Kidney capillary endothelial cell (primary cell): ENCODE results near the gene MEIS2.
A peak's percentile ranks its signal among the peaks of the same experiment; 100 is the strongest.

Experiments
- DNase-seq: peaks from one replicate; pipeline ENCODE4 v3.0.0-alpha.2; 2018; ENCODE audit warnings: low spot score

Gene MEIS2

DNA sequence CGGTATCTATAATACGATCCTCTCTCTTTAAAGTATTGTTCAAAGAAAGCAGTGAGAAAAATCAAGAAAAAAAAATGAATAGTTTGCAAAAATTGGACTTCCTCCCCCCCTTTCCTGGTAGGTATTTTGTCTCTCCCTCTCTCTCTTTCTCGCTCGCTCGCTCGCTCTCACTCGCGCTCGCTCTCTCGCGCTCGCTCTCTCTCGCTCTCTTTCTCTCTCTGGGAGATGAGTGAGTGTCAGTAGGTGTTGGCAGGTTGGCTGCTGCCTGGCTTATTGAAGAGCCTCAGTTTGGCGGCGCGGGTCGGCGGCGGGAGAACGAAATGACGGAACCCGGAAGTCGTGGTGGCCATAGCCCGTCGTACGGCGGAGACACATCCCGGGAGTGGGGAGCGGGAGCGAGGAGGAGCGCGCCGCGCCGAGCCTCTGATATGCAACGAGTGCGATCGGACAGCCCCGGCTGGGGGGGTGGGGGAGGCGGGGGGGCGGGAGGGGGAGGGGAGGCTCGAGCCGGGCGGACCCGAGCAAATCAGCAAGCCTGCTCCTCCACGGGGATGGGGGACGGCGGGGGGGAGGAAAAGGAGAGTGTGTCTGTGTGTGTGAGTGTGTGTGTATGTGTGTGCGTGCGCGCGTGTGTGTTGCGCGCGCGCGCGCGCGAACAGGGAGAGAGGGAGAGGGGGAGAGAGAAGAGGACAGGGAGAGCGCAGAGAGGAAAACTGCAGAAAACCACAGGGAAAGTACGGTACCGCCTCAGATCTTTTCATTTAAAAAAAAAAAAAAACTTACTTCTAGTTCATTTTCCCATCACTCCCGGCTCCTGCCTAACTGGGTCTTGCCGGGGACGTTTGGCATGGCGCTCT, at the start of gene MEIS2:
Gene MEIS2 (minus strand): TSS at position 441 of the 857 bp plus-strand sequence. CDS start 1,083 bp downstream, outside the sequence.
- no peak for DNase-seq

DNA sequence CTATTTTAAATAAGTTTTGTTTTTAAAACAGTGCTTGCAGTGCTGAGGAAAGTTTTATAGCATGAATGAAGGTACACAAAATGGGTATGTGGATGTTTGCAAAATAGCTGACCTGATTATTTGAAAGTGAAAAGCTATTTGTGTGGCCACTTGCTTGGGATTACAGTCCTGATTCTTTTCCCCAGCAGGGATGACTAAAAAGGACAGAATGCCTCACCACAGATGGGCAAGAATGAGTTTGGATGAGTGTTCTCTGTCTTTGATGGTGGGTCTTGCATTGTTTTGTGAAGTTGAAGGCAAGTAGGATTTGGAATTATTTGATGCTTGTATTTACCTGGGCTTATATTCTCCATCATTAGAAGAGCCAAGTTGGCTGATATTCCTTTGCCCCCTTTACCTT, 48.8 kb upstream of the MEIS2 start:
- no peak for DNase-seq

DNA sequence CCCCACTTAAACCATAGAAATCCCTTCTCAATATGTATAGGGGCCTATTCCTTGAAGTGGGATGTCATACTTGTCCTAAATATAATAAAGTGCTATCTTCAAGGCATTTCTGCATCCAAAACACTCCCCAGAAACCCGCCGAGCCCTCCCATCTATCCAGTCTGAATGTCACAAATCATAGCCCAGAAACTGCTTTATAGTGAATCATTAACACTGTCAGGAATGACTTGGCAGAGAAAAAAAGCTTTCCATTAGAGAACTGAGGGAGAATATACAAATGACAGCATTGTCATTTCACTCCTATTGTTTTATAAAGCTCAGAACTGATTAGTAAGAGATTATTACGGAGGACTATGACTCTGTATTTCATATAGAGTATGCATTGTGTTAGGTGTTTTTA, 48.4 kb upstream of the MEIS2 start:
- no peak for DNase-seq

DNA sequence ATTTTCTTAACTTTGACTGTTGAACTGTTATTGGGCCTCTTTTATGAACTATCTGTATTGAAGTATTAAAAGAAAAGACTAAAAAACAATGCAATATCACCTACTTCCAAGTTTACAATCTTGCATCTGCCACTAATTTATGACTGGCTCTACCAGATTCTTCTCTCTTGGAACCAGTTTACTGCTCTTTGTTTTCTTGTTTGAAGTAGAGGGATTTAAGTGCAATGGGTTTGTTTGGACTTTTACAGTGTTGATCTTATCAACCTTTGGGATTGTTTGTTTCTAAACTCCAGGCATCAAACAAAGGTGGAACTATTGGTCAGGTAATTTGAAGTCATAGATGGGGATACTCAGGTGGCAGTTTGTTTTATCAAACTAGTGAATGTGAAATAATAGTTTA, 43.0 kb upstream of the MEIS2 start:
- no peak for DNase-seq

DNA sequence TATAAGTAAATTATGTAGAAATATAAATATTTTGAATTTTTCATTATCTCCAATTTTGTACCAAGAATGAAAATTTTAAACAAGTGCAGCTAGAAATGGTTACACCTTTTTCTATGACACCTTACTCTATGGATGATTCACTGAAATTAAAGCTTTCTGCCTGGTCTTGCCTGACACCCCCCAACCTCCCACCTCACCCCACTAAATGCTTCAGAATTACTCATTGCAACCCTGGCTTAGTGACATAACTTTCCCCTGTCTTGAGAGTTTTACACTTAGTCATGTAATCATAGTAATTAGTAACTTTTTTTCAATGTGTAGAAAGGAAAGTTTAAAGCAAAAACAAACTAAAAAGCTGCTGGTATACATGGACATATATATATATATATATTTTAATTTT, 42.0 kb upstream of the MEIS2 start:
- DNase-seq, result no peak

DNA sequence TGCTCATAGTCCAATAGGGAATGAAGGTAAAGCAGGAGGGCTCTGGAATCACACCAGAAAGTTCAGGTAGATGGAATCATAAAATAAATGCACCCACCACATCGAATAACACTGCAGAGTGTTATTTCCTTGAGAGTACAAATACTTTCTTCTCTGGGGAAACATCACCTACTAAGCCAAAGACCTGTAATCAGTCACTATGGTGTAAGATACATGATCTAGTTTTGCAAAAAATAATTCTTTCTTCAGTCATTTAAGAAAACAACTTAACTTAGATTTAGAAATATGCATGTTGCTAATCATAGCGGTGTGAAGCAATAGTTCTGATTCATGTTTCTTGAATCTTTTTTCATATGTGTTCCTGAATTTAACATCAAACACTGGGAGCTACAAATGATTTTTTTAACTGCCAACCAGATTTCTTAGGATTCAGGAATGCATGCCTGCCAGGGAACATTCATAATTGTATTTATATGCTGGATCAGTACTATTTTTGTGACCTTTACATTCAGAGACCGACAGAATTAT, 40.2 kb upstream of the MEIS2 start:
- DNase-seq, result no peak

DNA sequence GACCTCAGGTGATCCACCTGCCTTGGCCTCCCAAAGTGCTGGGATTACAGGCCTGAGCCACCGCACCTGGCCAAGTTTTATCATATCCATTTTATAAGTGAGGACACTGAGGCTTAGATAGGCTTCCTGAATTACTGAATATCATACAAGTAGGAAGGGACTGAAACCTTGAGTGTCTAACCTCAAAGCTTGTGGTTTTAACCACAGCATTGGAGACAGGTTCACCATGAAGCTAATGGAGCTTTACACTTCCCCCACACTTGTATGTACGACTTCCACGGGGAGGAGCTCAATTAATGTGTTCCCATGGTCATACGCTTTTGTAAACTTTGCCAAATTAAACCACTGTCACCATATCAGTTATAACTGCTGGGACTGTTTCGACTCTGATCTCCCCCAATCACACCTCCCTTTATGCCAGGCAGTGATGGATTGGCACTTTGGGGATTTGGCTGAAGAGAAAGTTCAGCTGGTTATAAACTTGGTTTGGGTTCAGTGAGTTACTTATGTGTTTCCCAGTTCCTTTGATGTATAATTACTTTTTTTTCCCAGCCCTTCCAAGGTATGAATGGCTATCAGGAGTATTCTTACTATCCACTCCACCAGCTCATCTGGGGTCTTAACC, 38.4 kb upstream of the MEIS2 start:
- no peak for DNase-seq

DNA sequence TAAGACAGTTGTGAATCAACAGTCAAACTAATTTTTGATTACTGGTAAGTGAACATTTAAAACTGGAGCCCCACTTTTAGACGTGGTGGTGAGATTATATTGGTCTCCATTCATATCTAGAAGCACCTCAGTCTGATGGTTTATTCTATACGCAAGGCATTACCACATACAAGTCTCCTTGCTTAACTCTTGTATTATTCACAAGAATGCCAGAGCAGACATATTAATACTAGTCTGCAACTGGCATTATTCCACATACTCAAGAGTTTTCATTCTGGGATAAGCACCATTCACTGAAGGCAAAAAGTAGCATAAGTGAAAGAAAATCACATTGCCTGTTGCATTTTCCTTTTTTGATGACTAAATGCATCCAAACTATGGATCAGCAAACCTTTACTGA, 36.9 kb upstream of the MEIS2 start:
- no peak for DNase-seq

DNA sequence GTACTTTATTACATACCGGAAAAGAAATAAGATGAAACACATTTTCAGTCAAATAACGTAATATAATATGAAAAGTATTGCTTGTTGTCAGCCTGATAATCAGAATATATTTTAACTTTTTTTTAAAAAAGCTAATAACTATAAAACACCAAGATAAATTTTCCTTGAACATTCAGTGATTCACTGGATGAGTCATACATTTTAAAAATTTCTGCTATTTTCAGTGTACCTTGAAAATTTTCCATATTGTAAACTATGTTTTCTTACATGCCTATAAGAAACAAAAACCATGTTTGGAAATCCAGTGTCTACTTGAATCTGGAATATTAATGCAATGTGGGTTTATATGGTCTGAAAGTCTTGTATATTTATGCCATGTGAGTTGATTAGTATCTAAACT, 36.3 kb upstream of the MEIS2 start:
- DNase-seq, result no peak

DNA sequence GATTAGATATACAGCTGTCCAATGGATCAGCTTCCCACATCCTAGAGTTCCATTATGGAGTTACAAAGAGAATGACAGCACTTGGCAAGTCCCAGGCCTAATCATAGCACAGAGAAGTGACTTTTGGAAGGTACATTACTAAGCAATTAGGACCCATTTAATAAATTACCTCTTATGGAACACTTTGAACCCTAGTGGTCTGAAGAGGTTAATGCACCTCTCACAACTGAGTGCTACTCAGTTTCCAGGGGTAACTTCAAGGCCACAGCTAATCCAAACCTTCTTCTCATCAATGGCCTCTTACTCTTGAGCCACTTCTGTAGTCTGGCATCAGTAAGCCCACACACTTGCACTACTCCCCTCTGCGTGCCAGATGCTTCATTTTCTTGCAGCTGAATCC, 34.9 kb upstream of the MEIS2 start:
- DNase-seq, result no peak

DNA sequence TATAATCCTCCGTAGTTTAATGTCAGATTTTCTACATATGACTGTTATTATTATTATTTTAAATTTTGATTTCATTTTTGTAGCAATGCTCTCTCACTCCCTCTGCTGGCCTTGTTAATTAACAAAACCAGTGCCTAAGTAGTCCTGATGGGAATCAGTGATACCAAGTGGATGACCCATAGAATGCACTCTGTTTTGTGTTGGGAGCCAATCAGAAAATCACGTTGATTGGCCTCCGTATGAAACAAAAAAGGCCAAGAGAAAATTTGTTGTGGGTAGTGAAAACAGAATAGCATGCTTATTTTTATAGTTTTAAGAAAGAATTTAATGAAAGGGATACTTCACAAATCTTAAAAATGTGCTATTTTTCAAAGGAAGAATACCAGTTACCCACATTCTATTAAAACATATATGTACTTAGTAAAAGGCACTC, 34.4 kb upstream of the MEIS2 start:
- peak; percentile 51 for DNase-seq

DNA sequence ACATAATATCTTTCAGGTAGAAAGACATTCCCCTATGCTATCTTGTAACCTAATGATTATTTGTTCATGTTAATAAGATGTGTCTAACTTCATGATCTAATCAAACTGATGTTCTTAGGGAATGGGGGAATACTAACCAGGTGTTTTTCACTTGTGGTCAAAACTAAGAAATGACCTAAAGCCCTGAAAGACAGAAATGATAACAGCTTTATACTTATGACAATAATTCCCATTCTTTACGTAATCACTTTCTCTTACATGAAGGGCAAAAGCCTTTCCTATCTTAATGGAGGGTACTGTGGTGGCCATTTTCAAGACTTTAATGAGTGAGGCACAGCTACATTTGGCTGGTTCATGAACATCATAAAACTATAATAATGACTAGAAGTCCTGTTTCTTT, 33.9 kb upstream of the MEIS2 start:
- no peak for DNase-seq

DNA sequence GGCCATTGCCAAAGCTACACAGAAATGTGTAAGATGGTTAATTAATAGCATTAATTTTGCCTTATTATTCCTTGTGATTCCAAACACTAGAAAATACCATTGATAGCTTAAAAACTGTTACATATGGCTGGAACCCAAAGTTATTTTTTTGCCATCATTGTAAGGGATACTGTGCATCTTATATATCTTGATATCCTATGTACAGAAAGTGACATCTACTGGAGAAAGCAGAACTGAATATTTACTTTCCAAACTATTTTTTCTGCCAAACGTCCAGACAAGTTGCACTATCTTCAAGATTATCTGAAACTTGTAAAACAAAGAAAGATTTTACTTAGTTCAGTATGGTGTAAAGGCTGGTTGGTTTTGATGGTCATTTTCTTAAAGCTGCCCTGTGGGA, 33.3 kb upstream of the MEIS2 start:
- DNase-seq, result peak; percentile 17

DNA sequence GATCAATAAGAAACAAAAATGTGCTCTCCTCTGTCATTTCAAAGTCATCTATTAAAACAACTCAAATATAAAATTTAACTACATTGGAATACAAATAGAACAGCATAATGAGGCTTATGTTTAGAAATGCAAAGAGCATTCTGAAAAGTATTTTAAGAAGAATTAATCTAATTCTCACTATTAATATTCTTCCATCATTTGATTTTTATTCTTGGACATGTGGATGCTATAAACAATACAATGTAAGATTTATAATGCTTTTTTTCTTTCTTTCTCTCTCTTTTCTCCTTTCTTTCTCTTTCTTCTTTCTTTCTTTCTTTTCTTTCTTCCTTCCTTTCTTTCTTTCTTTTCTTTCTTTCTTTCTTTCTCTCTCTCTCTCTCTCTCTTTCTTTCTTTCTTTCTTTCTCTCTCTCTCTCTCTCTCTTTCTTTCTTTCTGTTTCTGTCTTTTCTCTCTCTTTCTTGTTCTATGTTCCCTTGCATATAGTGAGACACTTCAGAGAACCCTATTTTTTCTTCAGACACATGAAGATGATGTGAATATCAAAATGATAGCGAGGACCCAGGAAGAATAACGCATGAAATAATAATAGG, 32.6 kb upstream of the MEIS2 start:
- DNase-seq, result no peak

DNA sequence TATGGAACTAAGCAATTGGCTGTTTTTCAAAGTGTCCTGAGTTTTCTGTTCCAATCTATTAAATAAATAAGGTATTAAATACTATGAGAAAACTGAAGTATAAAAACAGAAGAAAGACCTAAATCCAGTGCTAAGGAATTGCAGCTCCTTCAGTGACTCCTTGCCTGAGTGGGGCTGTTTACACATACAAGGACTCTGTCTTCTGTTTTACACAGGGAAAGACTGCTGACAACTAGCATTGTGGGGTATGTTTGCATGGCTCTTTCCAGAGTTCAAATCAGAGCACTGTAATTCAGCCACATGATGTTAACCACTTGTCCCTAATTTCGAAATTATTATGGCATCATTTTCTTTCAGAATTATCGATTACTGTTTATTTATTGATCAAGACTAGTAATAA, 31.3 kb upstream of the MEIS2 start:
- DNase-seq, result no peak

DNA sequence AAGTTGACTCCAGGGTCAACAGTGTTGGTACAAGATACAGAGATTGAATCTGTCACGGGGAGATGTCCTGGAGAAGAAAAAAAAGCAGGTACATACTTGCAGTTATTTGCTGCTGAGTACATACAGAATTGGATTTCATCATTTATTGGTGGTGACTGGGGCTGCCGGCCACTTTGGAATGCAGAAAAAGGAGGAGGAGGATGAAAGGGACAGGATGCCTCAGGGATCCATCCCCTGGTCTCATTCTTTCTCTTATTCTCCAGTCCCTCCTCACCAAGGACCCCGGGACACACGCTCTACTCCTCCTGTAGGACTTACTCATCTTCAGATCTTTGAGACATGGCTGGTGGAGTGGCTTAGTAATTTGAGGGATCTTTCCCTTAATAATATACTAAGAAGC, 30.0 kb upstream of the MEIS2 start:
- DNase-seq, result no peak

DNA sequence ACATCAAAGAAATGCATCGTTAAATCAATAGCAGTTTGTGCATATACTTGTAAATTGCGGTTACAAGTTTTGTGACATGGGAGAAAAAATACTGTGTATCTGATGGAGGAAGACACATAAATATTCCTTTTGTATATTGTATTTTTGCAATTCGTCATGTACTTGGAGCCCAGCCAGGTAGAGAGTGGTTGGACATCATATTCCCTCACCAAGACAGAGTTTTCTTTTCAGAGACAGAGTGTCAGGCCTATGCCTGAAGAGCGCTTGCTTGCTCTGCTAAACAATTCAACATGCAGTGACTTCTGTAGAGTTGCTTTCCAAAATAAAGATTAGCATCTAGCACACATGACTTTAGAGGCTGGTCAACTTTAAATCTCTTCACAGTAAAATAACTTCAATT, 24.8 kb upstream of the MEIS2 start:
- no peak for DNase-seq

DNA sequence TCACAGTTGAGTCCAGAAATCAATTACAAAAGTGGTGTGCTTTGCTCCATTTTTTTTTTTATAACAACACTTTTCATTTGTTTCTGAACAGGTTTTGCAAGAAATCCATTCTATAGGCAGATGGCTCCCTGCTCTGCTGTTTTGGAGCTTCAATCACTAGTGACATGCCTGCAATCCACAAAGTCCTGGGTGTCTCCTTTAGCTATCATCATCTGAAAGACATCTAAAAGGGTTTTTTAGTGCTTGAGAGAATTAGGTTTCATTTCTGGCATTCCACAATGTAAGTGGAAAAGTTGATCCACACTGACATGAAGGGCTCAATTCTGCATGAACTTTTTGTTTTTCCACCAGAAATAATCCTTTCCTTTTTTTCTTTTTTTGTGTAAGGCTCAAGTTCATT, 24.0 kb upstream of the MEIS2 start:
- no peak for DNase-seq

DNA sequence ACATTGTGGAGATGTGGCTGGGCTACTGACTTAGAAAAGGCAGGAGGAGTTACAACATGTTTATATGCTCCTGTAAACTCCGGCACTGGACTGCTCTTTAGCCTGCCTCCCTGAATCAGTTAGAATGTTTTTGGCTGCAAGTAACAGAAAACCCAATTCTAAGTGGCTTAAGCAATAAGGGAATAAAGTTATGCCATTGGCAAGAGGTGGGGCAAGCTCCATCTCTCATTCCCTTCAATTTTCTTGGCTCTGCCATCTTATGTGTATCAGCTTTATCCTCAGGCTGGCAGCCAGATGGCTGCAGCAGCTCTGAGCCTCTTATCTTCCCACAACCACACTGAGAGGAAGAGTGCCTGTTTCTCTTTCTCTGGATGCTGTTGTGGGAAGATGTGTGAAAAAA, 22.4 kb upstream of the MEIS2 start:
- DNase-seq, result no peak

DNA sequence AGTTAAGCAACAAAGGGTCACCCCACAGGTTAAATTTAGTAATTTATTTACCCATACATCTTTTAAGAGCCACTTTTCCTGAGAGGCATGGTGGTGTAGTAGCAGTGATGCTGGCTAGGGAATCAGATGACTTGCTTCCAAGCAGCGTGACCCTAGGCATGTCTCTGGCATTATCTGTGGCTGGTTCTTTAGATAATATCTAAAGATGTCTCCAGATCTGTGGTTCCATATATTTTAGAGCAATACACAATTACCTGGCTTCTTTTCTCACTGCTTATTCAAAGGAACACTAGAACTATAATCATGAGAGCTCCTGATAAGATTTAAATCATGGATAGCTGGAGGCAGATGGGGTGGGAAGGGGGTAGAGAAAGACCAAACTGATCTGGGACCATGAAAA, 21.1 kb upstream of the MEIS2 start:
- DNase-seq, result no peak

DNA sequence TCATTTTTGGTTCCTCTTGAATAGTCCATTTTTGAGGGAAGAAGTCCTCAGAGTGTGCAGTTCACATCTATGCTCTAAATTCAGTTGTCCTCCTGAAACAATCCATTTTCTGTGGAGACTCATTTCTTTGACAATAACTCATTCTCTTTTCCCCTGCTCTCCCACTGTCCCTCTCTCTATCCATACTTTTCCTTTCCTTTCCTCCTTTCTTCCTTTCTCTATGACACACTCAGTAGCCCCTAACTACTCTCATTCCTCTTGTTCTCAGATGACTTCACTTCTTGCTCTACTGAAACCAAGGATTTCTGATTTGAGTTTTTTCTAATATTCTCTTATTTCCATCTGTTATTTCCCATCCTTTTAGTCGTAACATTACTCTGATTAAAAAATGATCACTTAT, 16.7 kb upstream of the MEIS2 start:
- no peak for DNase-seq

DNA sequence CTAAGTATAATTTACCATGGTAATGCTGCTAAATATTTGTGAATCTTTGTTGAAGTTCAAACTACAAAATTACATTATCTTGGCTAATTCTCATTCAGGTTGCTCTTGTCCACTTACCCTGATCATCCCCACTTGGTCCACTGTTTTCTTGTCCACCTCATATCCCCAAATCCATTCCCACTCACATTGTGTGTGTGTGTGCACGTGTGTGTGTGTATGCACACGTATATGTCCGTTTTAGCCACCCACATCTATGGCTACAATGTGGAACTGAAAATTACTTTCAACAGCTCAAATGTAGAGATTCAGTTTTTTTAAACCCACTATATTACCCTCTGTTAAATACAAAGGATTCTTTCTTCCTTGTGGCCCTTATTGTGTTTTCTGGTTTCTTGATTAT, 15.2 kb upstream of the MEIS2 start:
- DNase-seq, result no peak

DNA sequence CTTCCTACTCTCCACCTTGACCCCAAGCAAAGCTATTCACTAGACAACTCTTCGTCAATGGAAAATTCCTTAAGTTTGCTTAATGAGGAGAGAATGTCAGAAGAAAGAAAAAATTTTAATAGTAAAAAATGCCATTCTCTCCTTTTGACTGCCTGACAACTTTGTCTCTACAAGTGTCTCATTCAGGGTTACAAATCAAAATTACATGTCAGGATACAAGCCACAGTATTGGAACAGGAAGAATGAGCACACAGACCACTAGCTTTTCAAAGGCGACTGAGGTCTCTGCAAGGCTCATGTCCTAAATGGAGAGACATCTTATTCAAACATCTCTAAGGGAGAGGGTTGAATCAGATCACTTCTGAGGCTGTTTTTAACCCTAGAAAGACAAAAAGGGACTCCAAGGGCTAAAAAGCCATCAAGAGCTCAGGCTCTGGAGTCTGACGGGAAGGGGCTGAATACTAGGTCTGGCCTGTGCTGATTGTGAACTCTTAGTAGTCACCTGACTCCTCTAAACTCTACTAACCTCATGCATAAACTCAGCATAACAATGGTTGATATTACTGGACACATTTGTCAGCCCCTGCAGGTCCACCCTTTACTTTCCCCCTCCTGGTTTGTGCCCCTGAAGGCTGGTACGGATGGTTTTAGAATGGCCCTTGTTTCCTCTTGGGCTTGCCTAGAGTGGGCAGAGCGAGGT, 12.8 kb upstream of the MEIS2 start:
- DNase-seq, result no peak
